A673 (cell line): ENCODE data around the gene OSBPL3. TPM values are rescaled to one million over a fixed set of nuclear protein-coding genes. Genes with fewer than 3 reads are reported as not detected.

Source experiments
- BruUV-seq: library from RNA; stranded (reverse); fragments of 400-500 nt; replicated peaks from 2 replicates; lab custom pipeline; 2021; lab: Mats Ljungman, UMichigan
- CTCF ChIA-PET: fragments of 300-600 bp; sonication (Branson Sonifier 250); formaldehyde crosslinking; loops from one replicate; lab custom pipeline; 2022; ENCODE audit warnings: antibody characterized with exemption; lab: Charles Lee
- POLR2A ChIA-PET: fragments of 300-600 bp; sonication (Branson Sonifier 250); formaldehyde crosslinking; loops from one replicate; lab custom pipeline; 2022; ENCODE audit warnings: antibody characterized with exemption; ENCODE audit not compliant: low non-redundant PET; lab: Charles Lee
- DNase-seq: peaks from one replicate; pipeline ENCODE4 v3.0.0-alpha.2; 2015; ENCODE audit warnings: low spot score
- H3K27ac ChIP-seq: fragments of 200-600 bp; sonication (generic); 2 replicates; pipeline ENCODE4 v1.5.1; 2016; ENCODE audit warnings: mixed run types, low read depth, mild to moderate bottlenecking, mixed read lengths, antibody characterized with exemption, low read length; ENCODE audit not compliant: poor library complexity, severe bottlenecking
- H3K27me3 ChIP-seq: fragments of 200-600 bp; sonication (generic); replicated peaks from 2 replicates; pipeline ENCODE4 v1.6.1; 2017; ENCODE audit warnings: mixed run types, low read depth, mild to moderate bottlenecking, mixed read lengths, antibody characterized with exemption, low read length; ENCODE audit not compliant: insufficient read depth, poor library complexity
- H3K36me3 ChIP-seq: fragments of 200-600 bp; sonication (generic); 2 replicates; pipeline ENCODE4 v1.6.1; 2016; ENCODE audit warnings: mixed run types, mild to moderate bottlenecking, mixed read lengths, antibody characterized with exemption, low read length; ENCODE audit not compliant: insufficient read depth, poor library complexity, severe bottlenecking
- H3K4me1 ChIP-seq: fragments of 200-600 bp; sonication (generic); 2 replicates; pipeline ENCODE4 v1.6.1; 2017; ENCODE audit warnings: mixed run types, mild to moderate bottlenecking, mixed read lengths, antibody characterized with exemption, low read length; ENCODE audit not compliant: insufficient read depth, poor library complexity, severe bottlenecking
- H3K4me3 ChIP-seq: fragments of 200-600 bp; sonication (generic); 2 replicates; pipeline ENCODE4 v1.5.1; 2016; ENCODE audit warnings: low read depth, mixed run types, mild to moderate bottlenecking, mixed read lengths, low read length; ENCODE audit not compliant: poor library complexity, severe bottlenecking
- H3K9me3 ChIP-seq: fragments of 200-600 bp; sonication (generic); 2 replicates; pipeline ENCODE4 v1.6.1; 2016; ENCODE audit warnings: mixed run types, low read depth, mild to moderate bottlenecking, mixed read lengths, antibody characterized with exemption, low read length; ENCODE audit not compliant: poor library complexity, severe bottlenecking
- CTCF ChIP-seq: fragments of 300-800, 200-600 bp; sonication (generic); conservative IDR thresholded peaks from 2 replicates; pipeline ENCODE4 v1.5.1; 2017; ENCODE audit warnings: low read depth, mild to moderate bottlenecking, antibody characterized with exemption, low read length, moderate library complexity, mixed read lengths
- EZH2 ChIP-seq: fragments of 200-600 bp; sonication (generic); IDR thresholded peaks from 2 replicates; pipeline ENCODE4 v1.6.1; 2017; ENCODE audit warnings: borderline replicate concordance, low read depth, mild to moderate bottlenecking, mixed read lengths, antibody characterized with exemption, low read length; ENCODE audit not compliant: poor library complexity, severe bottlenecking
- intact Hi-C: fragments of 100-400 bp; cut with micrococcal nuclease; formaldehyde crosslinking; loops from one replicate; pipeline ENCODE4 v1.10.0; 2022; ENCODE audit not compliant: unreplicated experiment
- total RNA-seq: library from RNA; stranded (reverse); gene quantifications from 2 replicates; pipeline ENCODE4 v1.2.3, GENCODE V29; 2021

Gene OSBPL3
- total RNA-seq, 1 experiment from 2014 or later = 21.4 TPM

GRCh38 chr7:24816868-24817267 is 163.1 kb downstream of the OSBPL3 start:
- BruUV-seq = no TSS peak
- TF ChIP-seq CTCF (no peak), EZH2 (no peak)
- H3K4me1 ChIP-seq = peaks cover 27% of the 10 kb centered on the region
- no peak overlapping the region for H3K4me3 ChIP-seq
- CTCF ChIA-PET = interaction anchor here (1.5 kb wide), 1 partner anchor 277 kb away, joined by 3 read pairs; no protein-coding TSS in a partner anchor
- DNase-seq = no peak
- H3K9me3 ChIP-seq = no peaks in the 10 kb centered on the region
- no peak overlapping the region for H3K27ac ChIP-seq
- POLR2A ChIA-PET = no interaction called here
- intact Hi-C loops = no loop called here
- H3K27me3 ChIP-seq = no peaks in the 10 kb centered on the region
- H3K36me3 ChIP-seq = no peaks in the 10 kb centered on the region

GRCh38 chr7:24812305-24812945 is 167.6 kb downstream of the OSBPL3 start:
- H3K27me3 ChIP-seq = no peaks in the 10 kb centered on the region
- POLR2A ChIA-PET = no interaction called here
- intact Hi-C loops = loop anchor here (2.0 kb wide), 1 partner anchor 258 kb away; no protein-coding TSS in a partner anchor
- BruUV-seq = no TSS peak
- DNase-seq = peak; percentile 49
- H3K4me1 ChIP-seq = peaks cover 15% of the 10 kb centered on the region
- H3K27ac ChIP-seq = no peak overlapping the region
- H3K9me3 ChIP-seq = no peaks in the 10 kb centered on the region
- CTCF ChIA-PET = interaction anchor here (0.6 to 2.5 kb wide), 15 partner anchors 8 to 949 kb away, joined by 3 to 36 read pairs (median 4); no protein-coding TSS in a partner anchor
- TF ChIP-seq CTCF (peak; percentile 93), EZH2 (no peak)
- no peaks in the 10 kb centered on the region for H3K36me3 ChIP-seq
- no peak overlapping the region for H3K4me3 ChIP-seq

DNA sequence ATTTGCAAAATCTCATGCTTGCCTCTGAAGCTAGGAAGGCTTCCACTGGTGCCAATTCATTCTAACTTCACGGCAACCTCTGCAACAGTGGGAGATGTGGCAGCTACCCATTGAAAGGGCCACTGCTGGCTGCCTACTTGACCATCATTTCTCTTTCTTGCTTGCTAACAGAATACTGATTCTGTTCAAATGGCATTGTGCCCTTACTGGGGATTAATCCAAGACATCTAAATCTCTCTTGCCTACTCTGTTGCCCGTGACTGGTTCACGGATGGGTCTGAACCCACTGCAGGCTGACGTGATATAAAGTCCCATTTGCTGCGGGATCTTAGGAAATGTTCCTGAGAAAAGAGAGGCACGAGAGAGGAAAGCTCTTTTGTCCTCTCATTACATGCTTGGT is 171.5 kb downstream of the OSBPL3 start:
- H3K9me3 ChIP-seq = no peaks in the 10 kb centered on the region
- no peak for DNase-seq
- no peak for TF ChIP-seq CTCF
- no peak for TF ChIP-seq EZH2
- no peak overlapping the region for H3K27ac ChIP-seq
- no peak overlapping the region for H3K4me3 ChIP-seq
- intact Hi-C loops = no loop called here
- peaks cover 4% of the 10 kb centered on the region for H3K36me3 ChIP-seq
- BruUV-seq = no TSS peak
- ChIA-PET POLR2A (no interaction called here), CTCF (no interaction called here)
- H3K4me1 ChIP-seq = peaks cover 3% of the 10 kb centered on the region
- no peaks in the 10 kb centered on the region for H3K27me3 ChIP-seq
